ENCODE measurements around the gene MBLAC1.
A peak's percentile ranks its signal among the peaks of the same experiment; 100 is the strongest.
"Not testable (repeated sequence)": the region's sequence is repeated elsewhere in the genome, so short reads cannot be mapped to it uniquely, and the experiment has no call there.

The MBLAC1 gene

DNA sequence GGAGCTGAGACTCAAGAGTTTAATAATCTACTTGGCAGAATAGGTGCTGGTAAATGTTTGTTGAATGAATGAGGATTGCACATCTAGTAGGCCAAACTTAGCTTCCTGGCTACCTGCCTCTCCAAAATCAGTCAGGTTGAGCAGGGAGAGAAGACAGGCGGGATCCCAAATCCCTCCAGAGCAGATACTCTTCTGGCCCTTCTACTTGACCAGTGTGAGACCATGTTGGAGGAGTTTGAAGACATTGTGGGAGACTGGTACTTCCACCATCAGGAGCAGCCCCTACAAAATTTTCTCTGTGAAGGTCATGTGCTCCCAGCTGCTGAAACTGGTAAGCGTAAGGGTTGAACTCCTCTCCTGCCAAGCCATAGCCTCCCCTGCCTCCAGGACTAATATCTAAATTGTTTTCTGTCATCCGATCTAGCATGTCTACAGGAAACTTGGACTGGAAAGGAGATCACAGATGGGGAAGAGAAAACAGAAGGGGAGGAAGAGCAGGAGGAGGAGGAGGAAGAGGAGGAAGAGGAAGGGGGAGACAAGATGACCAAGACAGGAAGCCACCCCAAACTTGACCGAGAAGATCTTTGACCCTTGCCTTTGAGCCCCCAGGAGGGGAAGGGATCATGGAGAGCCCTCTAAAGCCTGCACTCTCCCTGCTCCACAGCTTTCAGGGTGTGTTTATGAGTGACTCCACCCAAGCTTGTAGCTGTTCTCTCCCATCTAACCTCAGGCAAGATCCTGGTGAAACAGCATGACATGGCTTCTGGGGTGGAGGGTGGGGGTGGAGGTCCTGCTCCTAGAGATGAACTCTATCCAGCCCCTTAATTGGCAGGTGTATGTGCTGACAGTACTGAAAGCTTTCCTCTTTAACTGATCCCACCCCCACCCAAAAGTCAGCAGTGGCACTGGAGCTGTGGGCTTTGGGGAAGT is 2.2 kb upstream of the MBLAC1 start:
- no peak for DNase-seq (ENCODE audit: low read depth)

DNA sequence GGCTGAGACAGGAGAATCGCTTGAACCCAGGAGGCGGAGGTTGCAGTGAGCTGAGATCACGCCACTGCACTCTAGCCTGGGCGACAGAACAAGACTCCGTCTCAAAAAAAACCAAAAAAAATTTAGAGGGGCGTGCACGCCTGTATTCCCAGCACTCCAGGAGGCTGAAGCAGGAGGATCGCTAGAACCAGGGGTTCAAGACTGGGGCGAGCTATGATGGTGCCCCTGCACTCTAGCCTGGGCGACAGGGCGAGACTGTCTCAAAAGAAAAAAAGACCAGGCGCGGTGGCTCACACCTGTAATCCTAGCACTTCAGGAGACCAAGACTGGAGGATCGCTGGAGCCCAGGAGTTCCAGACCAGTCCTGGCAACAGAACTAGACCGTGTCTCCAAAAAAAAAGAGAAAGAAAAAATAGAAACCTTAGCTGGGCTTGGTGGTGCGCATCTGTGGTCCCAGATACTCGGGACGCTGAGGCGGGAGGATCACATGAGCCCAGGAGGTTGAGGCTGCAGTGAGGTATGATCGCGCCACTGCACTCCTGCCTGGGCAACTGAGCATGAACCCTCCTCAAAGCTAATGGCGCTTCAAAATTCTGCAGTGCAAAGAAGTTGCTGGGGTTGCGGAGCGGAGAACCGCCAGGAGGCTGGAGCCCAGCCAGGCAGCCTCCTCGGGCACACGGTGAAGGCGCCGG is 382 bp upstream of the MBLAC1 start:
- no peak for DNase-seq (ENCODE audit: low read depth)

DNA sequence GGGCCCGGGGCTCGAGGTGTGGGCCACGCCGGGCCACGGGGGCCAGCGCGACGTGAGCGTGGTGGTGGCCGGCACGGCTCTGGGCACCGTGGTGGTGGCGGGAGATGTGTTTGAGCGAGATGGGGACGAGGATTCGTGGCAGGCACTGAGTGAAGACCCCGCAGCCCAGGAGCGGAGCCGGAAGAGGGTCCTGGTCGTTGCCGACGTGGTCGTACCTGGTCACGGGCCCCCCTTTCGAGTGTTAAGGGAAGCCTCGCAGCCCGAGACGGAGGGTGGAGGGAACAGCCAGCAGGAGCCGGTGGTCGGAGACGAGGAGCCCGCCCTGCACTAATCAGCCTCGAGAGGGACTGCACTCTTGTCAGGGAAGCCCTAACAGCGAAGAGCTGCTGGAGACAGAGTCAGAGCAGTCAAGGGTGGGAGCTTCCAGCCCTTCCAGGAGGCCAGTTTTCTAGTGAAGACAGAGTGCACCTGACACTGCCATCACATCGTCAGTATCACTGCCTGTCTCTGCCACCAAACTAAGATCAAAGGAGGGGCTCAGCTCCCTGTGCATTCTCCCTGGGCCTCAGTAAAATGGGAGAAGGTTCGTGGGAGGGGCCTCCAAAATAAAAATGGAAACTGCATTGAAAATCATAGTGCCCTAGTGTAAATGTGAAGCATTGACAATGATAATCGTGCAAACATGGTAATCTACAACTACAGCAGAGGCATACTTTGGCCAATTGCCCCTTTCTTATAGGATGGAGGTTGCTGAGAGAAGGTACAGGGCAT is 1.3 kb downstream of the MBLAC1 start:
- no peak for DNase-seq (ENCODE audit: low read depth)

DNA sequence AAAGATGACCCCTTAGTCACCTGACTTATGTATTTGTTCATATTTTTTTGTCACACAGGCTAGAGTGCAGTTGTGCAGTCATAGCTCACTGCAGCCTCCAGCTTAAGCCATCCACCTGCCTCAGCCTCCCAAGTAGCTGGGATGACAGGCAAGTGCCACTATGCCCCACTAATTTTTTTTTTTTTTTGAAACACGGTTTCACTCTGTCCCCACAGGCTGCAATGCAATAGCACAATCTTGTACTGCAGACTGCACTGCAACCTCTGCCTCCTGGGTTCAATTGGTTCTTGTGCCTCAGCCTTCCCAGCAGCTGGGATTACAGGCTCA is 1.8 kb downstream of the MBLAC1 start:
- no peak for DNase-seq (ENCODE audit: low read depth)

DNA sequence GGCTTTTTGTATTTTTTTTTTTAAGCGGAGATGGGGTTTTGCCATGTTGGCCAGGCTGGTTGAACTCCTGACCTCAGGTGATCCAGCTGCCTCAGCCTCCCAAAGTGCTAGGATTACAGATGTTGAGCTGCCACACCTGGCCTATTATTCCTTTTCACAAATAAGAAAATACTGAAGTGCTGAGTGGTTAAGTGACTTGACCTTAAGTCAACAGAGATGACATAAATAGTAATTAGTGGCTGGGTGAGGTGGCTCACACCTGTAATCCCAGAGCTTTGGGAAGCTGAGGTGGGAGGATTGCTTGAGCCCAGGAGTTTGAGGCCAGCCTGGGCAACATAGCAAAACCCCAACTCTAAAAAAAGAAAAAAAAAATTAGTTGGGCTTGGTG is 3.4 kb downstream of the MBLAC1 start:
- DNase-seq (ENCODE audit: low read depth), result not testable (repeated sequence)

DNA sequence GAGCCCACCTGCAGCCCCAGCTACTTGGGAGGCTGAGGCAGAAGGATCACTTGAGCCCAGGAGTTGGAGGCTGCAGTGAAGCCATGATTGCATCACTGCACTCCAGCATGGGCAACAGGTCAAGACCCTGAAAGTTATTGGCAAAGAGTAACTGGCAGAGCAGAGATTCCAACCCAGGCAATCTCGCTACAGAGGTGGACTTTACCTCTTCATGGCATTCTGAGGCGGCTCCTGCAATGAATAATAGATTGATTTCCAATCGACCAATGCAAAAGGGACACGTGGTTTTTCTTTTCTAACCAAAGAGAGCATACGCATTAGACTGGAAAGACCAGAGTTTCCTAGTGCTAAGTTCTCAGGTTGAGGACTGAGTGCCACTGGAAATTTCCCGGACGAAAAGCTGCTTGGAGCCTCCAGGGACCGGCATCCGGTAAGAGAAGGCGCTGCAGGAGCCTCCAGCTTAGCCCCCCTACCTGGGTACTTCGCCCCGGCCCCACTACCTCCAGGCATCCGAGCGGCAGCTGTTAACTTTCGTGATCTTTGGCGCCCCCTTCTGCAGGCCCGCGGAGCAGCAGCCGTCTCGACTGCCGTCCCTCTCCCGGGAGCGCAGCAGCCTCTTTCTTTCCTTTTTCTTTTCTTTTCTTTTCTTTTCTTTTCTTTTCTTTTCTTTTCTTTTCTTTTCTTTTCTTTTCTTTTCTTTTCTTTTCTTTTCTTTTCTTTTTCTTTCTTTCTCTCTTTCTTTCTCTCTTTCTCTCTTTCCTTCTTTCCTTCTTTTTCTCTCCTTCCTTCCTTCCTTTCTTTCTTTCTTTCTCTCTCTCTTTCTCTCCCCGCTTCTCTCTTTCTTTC is 4.1 kb downstream of the MBLAC1 start:
- peak; percentile 64 for DNase-seq (ENCODE audit: low read depth)

DNA sequence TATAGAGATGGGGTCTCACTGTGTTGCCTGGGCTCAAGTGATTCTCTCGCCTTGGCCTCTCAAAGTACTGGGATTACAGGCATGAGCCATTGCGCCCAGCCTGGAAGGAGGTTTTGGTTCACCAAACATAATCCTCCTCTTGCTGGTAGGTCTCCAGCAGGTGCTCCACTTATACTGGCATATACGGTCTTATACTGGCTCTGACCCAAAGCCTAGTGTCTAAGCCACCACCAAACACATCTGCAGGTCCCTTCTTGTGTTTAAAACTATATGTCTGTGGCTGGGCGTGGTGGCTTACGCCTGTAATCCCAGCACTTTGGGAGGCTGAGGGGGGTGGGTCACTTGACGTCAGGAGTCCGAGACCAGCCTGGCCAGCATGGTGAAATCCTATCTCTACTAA is 5.4 kb downstream of the MBLAC1 start:
- DNase-seq (ENCODE audit: low read depth), result no peak

DNA sequence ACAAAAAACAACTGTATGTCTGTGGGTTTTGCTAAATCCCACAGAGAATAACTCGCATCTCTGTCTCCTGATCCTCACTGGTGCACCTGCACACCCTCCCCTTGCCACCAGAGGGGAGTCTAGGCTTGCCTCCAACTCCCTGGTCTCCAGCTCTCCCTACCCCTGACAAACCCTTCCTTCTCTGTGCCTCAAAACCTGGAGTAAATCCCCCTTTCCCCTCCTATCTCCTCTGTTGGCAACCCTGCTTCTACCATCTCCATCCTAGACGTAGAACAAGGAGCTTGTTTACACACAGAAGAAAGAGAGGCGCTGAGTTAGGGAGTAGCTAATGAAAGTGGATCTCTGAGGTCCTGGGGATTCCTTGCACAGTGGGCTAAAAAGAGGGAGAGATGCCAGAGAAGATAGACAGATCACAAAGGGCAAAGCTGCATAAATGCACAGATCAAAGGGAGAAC is 6.0 kb downstream of the MBLAC1 start:
- DNase-seq (ENCODE audit: low read depth), result no peak

DNA sequence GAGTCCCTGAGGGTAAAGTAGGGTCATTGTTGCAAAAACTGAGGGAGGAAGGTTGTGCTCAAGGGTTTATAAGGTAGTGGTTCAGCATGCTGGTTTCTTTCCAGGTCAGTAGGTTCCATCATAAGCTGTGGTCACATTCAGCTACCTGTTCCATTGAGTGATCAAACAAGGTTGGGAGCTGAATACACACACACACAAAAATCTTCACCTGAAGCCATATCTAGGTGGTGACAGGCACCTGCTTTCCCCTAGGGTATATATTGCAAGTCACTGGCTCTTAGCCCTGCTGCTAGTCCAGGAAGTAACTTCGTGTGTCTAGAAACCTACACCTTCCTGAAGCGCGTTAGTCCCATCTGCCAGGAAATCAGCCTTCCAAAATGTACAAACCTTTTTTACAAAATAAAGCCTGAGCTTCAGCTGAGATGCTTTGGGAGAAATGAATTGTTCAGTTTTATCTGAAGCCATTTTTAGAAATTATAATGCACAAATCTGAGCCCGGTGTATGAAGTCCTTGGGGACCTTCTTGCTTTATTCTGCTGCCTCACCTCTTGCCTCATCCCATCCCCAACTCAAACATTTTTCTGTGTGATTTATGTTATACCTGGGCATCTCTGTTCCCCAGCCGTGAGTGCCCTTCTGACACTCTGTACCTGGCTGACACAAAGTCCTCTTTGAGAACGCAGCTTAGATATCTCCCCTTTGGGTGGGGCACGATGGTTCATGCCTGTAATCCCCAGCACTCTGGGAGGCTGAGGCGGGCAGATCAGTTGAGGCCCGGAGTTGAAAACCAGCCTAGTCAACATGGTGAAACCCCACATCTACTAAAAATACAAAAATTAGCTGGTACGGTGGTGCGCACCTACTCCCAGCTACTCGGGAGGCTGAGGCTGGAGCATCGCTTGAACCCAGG is 11.3 kb downstream of the MBLAC1 start:
- DNase-seq (ENCODE audit: low read depth), result no peak

DNA sequence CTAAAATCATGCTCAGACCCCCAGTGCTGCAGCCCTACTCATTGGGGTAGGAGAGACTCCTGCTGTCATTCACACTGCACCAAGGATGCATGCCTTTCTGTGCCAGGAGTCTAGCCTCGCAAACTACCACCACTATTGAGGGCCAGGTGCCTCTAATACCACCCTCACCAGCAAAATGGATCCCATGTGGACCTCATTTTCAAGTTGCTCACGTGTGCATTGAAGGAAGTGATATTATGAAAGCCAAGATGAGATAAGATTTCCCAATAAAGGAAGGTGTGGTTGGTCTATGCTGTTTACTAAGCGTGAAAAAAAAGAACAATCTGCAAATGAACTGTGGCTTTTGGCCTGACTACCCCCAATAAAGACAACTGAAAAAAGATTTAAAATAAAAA is 14.8 kb downstream of the MBLAC1 start:
- DNase-seq (ENCODE audit: low read depth), result no peak

DNA sequence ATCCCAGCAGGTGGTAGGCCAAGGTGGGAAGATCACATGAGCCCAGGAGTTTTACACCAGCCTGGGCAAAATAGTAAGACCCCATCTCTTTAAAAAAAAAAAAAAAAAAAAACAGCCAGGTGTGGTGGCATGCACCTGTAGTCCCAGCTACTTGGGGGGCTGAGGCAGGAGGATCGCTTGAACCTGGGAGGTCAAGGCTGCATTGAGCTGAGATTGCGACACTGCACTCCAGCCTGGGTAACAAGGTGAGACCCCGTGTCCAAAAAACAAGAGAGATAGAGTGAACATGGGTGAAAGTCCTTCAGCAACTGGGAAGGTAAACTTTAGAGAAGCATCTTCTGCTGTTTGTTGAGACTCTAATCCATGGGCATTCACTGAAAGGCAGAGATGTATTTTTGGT is 15.7 kb downstream of the MBLAC1 start:
- DNase-seq (ENCODE audit: low read depth), result no peak

DNA sequence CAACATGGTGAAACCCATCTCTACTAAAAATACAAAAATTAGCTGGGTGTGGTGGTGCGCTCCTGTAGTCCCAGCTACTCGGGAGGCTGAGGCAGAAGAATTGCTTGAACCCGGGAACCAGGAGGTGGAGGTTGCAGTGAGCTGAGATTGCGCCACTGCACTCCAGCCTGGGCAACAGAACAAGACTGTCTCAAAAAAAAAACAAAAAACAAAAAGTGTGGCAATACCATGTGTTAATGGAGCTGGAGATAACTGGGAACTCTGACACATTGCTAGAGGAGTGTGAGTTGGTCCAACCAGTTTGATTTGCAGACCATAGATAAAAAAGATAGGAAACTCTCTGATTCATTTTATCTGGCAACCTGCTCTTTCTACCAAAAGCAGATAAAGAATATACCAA is 19.6 kb downstream of the MBLAC1 start:
- not testable (repeated sequence) for DNase-seq (ENCODE audit: low read depth)

DNA sequence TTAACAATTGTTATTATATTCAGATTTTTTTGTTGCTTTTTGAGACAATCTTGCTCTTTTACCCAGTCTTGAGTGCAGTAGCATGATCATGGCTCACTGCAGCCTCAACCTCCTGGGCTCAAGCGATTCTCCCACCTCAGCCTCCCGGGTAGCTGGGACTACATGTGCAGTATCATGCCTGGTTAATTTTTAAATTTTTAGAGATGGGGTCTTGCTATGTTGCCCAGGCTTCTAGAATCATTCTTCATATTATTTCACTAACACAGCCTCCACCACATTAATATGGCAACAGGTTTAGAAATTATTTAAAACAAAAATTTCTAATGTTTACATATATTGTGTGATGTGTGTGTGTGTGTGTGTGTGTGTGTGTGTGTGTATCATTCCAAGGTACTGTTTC is 20.5 kb downstream of the MBLAC1 start:
- DNase-seq (ENCODE audit: low read depth), result no peak

DNA sequence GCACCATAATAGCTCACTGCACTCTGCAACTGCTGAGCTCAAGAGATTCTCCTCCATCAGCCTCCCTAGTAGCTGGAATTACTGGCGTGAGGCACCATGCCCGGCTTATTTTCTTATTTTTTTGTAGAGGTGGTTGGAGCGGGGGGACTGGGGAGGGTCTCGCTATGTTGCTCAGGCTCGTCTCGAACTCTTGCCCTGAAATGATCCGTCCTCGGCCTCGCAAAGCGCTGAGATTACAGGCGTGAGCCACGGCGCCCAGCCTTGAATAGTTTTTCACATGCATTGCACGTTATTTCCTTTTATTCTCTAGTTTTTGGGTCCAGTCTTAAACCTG is 21.4 kb downstream of the MBLAC1 start:
- DNase-seq (ENCODE audit: low read depth), result no peak

DNA sequence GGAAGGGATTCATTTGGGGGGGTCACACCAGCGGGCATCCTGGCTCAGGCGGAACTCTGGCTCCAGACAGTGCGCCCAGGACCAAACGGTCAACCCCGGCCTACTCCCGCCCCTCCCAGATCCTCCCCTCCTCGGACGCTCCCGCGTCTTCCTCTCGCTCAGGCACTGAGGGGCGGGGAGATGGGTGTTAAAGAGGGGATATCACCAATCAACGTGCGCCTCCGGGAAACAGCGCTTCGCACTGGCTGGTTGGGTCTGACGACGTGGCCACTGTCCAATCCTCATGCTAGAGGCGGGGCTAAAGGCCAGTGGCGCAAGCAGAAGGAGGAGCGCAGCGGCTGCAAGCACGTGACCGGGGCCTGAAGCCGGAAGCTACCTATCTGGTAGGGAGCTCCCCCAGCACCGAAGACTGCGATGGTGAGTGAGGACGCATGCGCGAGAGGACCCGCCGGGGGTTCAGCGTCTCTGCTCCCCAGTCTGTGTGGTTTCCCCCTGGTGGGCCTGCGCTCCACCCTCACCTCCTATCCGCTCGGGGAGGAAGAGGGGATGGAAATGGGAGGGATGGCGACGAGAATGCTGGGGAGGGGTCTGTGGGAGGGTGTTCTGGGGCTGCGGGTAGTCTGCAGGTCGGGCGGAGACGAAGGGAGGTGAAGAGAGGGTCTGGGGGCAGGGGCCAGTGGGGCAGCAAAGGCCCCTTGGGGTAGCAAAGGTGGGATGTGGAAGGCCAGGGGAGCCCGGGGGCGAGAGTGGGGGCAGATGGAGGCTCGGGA is 22.0 kb downstream of the MBLAC1 start, which contains the start of gene LAMTOR4:
LAMTOR4 (plus strand) TSS at position 360 of the 770 bp plus-strand sequence; CDS start at position 415, 55 bp downstream.
- peak; percentile 93 for DNase-seq (ENCODE audit: low read depth)

DNA sequence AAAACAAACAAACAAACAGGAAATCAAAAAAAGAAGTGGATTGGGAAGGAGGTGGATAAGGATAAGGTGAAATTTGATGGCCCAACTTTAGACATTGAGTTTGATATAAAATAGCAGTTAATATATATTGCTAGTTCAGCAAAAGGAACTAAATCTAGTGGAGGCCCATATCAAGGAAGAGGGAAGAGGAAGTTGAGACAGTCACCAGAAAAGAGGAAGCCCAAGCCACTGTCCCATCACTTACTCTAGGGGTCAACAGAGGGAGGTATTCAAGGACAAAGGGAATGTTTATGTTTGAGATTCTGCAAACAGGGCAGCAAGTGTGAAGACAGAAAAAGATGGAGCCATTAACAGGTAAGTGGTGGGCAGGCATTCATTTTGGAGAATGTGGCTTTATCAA is 25.6 kb downstream of the MBLAC1 start:
- no peak for DNase-seq (ENCODE audit: low read depth)

DNA sequence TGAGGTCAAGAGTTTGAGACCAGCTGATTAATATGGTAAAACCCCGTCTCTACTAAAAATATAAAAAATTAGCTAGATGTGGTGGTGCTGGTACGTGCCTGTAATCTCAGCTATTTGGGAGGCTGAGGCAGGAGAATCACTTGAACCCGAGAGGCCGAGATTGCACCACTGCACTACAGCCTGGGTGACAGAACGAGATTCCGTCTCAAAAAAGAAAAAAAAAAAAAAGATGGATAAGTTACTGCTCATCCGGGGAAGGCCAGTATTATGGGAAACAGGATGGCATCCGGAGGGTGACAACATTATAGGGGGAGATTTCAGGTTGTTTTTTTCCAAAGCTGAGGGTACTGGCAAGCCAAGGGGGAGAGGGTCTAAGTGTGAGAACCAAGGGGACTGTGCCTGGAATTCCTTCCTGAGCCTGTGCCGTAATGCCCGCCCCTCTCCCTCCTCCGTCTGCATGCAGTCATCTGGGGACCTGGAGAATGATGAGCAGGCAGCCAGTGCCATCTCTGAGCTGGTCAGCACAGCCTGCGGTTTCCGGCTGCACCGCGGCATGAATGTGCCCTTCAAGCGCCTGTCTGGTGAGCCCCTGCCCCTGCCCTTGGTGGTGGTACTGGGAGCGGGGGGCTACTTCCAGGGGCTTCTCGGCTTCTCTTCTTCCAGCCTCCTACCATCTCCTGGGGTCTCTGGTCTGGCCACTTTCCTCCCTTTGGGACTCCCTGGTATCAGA is 26.3 kb downstream of the MBLAC1 start:
- DNase-seq (ENCODE audit: low read depth), result no peak

DNA sequence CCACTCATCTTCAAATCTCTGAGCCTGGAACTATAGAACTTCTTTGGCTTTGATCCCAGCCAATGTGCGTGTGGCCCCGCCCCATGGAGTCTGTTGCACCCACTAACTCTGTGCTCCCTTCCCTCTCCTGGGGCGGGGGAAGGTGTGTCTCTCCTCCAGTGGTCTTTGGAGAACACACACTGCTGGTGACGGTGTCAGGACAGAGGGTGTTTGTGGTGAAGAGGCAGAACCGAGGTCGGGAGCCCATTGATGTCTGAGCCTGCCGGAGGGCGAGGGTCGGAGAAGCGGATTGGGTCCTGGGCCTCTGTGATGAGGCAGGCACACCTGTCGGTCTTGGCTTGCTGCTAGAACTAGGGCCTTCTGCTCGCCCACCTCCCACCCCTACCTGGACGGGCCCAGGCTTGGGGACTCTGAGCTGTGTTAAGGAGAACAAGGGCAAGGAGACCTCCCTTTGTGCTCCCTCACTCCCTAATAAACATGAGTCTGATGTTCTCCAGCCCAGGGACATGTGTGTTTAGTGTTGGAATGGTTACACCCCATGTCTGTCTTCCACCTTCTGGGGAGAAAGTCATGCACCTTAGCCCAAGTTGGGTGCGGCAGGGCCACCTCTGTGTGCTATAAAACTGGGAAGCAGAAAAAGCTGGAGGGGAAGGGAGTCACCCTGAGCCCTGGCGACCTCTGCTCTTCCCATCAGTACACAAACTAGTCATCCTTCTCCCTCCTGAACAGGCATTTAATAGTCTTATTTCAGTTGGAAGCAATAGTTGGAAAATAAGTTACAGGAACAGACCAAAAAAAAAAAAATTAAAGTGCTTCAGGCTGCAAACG is 27.2 kb downstream of the MBLAC1 start:
- no peak for DNase-seq (ENCODE audit: low read depth)

Measured in stimulated activated CD8-positive, alpha-beta memory T cell treated with anti-CD3 and anti-CD28 coated beads, Interleukin-12 subunit alpha, Interleukin-12 subunit beta, amount 100 ng/mL, for 4 hours (primary cell).